Hepatic stellate cell (primary cell): ENCODE results near the gene CFAP97.
A peak's percentile ranks its signal among the peaks of the same experiment; 100 is the strongest.
"Not testable (repeated sequence)": the region's sequence is repeated elsewhere in the genome, so short reads cannot be mapped to it uniquely, and the experiment has no call there.

ENCODE experiments used
- DNase-seq: peaks from one replicate; pipeline ENCODE4 v3.0.0; 2011; ENCODE audit warnings: low spot score

CFAP97 gene

DNA sequence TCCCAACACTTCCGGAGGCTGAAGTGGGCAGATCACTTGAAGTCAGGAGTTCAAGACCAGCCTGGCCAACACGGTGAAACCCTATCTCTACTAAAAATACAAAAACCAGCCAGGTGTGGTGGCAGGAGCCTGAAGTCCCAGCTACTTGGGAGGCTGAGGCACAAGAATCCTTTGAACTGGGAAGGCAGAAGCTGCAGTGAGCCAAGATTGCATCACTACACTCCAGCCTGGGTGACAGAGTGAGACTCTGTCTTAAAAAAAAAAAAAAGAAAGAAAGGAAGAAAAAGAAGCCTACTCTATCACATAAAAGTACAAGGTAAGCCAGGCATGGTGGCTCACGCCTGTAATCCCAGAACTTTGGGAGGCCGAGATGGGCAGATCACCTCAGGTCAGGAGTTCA lies 5.6 kb downstream of the CFAP97 start:
- not testable (repeated sequence) for DNase-seq

- no peak for DNase-seq
Measured at GRCh38 chr4:185196437-185196836, 7.4 kb downstream of the CFAP97 start.

GRCh38 chr4:185194924-185195888 lies 8.6 kb downstream of the CFAP97 start:
- DNase-seq, result no peak

DNA sequence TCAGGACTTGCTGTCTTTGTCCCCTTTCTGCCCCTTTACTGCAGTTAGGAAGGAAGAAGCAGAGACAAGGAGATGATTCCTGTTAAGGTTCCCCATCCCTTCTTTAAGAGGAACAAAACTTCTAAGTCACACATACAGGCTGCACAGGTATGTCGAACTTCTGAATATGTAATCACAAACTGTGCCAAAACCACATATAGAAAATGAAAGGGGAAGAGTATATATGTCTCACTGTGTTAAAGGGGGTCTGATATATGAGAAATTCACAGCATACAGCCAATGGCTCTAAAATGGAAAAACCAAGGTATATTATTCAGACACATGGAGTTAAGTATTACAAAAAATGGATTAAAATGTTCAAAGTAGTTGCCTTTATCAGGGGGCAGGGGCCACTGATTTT lies 11.7 kb downstream of the CFAP97 start:
- no peak for DNase-seq

DNA sequence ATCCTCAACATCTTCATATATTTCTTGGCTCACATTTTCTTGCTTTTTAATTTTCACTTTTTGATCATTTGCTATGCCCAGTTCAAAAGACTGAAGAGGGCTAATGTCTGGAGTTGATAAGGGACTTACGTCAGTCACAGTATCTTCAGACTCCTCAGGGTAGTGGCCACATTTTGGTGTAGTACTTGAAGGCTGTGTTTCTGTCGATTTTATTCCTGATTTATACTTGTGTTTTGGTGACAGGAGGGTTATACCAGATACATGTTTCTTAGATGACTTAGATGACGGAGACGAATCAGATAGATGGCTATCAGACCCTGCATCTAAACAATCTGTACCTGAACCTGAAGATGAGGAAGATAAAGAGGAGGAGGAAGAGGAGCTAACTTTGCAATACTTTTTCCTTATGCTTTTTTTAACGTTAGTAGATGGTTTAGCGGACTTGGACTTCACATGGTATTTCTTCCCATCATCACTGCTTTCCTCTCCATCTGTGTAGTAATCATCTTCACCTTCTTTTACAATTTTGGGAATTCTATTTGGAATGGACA lies 13.4 kb downstream of the CFAP97 start:
- no peak for DNase-seq

DNA sequence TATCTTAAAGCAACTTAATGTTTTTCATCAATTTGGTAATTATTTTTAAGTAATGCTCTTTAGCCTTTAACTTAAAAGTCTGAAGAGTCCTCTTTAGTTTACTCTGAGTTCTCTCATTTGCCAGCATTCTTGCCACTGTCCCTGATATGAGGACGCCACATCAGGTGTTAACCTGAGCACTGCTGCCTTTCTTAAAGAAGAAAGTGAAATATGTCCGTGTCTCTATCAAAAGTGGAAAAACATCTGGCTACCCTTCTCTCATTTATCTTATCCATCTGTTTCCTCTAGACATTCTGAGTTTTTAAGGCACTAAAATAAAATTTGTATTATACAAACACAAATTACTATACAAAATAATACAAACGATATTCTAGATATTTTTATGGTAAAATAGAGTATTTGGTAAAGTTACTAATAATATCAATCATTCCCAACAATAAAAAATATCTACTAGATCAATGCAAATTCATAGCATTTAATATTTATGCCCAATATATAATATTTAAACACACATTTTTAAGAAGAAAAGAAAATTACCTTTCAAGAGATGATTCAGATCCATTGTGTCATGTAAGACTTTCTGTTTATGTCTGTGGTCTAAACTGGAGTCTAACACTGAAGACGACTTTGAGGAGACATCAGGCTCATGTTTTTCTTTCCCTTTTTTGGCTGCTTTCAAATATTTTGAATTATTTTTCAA lies 14.0 kb downstream of the CFAP97 start:
- no peak for DNase-seq

DNA sequence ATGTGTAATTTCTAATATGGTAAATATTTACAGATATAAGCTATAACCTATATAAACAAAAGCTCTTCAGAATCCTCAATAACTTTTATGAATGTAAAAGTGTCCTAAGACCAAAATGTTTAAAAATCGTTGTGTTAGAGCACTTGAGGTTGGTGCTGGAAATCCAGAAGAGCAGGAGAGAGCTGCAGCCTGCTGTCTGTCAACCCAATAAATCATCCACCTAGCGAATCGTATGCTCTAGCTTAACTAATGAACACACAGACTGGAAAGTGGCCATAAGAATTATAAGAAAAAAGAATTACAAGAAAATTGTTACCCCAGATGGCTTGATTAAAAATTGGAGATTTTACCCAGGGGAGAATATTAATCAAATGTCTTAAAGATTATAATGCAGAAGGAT lies 17.0 kb downstream of the CFAP97 start:
- DNase-seq, result no peak

DNA sequence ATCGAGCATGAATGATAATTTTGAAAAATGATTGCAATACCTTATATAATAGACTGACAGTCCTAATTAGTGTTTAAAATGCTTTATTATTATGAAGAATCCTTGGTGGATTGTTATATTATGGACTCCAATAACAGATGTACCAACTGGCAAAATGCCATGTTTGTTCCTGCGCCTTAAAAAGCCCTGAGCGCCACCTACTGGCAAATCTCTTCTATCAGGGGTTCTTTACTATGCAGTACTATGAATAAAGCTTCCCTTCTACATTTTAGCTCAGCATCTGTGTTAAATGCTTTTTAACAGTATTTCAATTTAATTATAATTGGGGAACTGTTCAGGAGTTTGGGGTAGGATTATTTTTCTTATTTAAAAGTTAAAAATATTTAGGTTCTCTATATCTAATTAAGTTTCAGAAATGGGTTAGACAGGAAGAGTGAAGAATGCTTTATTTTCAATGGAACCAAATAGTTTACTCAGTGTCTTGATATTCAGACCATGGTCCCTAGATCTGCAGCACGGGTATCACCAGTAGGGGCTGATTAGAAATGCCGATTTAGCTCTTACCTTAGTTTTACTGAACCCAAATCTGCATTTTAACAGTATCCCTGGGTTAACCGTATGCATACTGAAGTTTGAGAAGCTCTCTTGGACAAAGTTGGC lies 20.0 kb downstream of the CFAP97 start:
- peak; percentile 54 for DNase-seq

GRCh38 chr4:185182239-185182638 lies 21.6 kb downstream of the CFAP97 start:
- DNase-seq, result no peak

GRCh38 chr4:185179488-185179887 lies 24.3 kb downstream of the CFAP97 start:
- no peak for DNase-seq

GRCh38 chr4:185171373-185172071 lies 32.3 kb downstream of the CFAP97 start:
- no peak for DNase-seq

DNA sequence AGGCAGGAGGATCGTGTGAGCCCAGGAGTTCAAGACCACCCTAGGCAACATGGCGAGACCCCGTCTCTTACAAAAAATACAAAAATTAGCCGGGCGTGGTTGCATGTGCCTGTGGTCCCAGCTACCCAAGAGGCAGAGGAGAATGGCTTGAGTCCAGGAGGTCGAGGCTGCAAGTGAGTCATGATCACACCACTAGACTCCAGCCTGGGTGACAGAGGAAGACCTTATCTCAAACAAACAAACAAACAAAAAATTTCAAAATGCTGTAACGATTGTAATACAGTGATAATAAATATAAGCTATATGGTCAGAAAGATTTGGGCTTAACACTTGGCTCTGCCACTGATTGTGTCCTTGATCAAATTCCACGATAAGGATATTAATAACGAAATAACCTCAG lies 36.6 kb downstream of the CFAP97 start:
- DNase-seq, result no peak

GRCh38 chr4:185165605-185166063 lies 38.2 kb downstream of the CFAP97 start:
- DNase-seq, result peak; percentile 20

GRCh38 chr4:185151296-185151695 lies 52.5 kb downstream of the CFAP97 start:
- no peak for DNase-seq

DNA sequence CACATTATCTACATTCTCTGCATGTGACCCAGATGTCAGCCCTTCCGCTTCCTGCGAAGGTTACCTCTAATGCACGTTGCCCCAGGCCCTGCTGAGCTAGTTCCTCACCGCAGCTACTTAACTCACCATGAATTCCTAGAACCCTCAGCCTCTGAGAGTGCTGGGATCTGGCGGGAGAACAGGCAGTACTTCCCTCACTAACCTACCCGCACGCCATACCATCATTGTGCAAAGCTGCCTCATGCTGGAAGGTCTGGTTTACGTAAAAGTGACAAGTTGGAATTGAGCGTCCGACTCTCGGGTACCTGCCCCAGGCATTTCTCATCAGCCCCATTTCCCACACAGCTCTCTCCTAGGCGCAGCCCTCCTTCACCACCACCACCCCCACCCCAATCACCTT lies 54.4 kb downstream of the CFAP97 start:
- DNase-seq, result no peak

- DNase-seq, result peak; percentile 51
Measured at GRCh38 chr4:185145572-185145971, 58.2 kb downstream of the CFAP97 start.

DNA sequence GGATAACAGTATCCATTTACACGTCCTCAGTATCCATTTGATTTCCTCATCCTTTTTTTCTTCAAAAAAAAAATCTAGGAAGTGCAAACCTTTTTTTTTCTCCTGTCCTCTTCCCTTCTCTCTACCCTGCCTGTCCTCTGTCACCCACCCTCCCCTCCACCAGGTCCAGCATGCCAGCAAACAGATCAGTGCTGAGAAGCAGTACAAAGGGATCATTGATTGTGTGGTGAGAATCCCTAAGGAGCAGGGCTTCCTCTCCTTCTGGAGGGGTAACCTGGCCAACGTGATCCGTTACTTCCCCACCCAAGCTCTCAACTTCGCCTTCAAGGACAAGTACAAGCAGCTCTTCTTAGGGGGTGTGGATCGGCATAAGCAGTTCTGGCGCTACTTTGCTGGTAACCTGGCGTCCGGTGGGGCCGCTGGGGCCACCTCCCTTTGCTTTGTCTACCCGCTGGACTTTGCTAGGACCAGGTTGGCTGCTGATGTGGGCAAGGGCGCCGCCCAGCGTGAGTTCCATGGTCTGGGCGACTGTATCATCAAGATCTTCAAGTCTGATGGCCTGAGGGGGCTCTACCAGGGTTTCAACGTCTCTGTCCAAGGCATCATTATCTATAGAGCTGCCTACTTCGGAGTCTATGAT lies 59.1 kb downstream of the CFAP97 start:
- no peak for DNase-seq

DNA sequence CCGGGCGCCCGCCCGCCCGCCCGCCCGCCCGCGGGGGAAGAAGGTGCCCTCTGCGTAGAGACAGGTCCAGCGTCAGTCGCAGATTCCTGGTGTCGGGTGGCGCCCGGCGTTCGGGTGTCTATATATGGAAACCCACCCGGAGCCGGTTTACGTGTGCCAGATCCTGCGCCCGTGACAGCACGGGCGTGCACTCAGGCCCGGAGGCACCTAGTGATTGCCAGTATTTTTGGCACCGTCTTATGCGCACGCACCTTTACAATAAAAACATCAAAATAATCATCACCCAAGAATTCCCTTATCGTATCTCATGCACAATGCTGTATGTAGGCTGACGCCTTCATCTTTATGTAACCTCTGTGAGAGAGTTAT lies 60.2 kb downstream of the CFAP97 start:
- DNase-seq, result peak; percentile 40

DNA sequence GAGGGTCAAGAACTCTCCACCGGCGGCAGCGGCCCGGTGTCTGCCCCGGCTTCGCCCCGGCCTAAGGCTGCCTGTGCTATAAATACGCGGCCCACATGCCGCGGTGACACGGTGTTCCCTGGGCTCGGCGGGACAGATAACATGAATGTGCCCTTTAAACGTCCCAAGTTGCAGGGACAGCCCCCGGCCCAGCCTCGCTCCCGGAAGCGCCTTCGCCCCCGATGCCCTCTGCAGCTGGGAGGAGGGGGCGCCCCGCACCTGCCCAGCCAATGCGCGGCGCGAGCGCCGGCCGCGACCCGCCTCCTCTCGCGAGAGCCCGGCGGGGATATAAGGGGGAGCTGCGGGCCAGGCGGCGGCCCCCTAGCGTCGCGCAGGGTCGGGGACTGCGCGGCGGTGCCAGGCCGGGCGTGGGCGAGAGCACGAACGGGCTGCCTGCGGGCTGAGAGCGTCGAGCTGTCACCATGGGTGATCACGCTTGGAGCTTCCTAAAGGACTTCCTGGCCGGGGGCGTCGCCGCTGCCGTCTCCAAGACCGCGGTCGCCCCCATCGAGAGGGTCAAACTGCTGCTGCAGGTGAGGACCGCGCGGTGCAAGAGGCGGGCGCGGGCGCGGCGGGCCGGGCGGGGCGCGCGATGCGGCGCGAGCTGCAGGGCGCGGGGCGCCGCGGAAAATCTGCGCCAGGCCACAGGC lies 60.7 kb downstream of the CFAP97 start, which contains the start of gene SLC25A4:
TSS of gene SLC25A4 (plus strand) at position 355 of the 689 bp plus-strand sequence. CDS start at position 462, 107 bp downstream.
- DNase-seq, result peak; percentile 86

GRCh38 chr4:185142564-185142911 lies 61.3 kb downstream of the CFAP97 start:
- DNase-seq, result no peak

DNA sequence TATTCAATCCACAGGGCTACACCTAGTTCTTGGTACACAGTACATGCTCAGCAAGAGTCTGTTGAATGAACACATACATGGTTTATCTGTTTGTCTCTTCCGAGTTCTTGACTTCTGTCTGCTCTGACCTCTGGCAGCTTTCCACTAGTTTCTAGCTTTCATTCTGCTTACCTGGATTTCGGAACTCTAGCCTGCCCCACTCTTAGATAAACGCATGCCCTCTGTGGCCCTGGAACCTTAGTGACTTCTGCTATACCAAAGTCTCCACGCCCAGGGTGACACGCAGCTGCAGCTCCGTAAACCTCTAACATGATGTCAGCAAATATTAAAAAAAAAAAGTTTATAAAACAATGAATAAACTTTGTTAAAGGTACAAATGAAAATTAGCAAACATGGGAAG lies 62.0 kb downstream of the CFAP97 start:
- no peak for DNase-seq
